GM12874 (cell line): ENCODE data around the gene TMEM39B.

Experiments used
- CTCF ChIP-seq: IDR thresholded peaks from 2 replicates; pipeline ENCODE4 v1.5.1; 2011; ENCODE audit warnings: low read depth, mild to moderate bottlenecking, control low read depth, low read length, moderate library complexity; ENCODE audit not compliant: insufficient read depth

Gene TMEM39B

GRCh38 chr1:32071758-32072621 is 749 bp upstream of the TMEM39B start:
- no peak for TF ChIP-seq CTCF

GRCh38 chr1:32073299-32074229 is 825 bp downstream of the TMEM39B start:
- peak; percentile 33; the same call in 1 of the 2 replicates for TF ChIP-seq CTCF

DNA sequence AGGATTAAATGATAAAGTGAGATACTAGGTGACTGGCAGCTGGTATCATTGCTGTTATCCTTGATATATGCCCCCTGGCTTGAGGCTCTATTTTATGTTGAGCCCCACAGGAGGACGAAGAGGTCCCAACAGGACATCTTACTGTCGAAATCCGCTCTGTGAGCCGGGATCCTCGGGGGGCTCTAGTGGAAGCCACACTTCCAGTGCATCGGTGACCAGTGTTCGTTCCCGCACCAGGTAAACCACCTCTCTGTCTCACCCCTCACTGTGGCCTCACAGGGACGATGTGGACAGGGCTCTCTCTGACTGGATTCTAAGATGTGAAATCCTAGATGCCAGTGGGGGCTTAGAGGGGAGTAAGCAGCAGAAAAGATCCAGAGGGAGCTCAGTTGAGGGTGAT is 2.1 kb downstream of the TMEM39B start:
- TF ChIP-seq CTCF: no peak

DNA sequence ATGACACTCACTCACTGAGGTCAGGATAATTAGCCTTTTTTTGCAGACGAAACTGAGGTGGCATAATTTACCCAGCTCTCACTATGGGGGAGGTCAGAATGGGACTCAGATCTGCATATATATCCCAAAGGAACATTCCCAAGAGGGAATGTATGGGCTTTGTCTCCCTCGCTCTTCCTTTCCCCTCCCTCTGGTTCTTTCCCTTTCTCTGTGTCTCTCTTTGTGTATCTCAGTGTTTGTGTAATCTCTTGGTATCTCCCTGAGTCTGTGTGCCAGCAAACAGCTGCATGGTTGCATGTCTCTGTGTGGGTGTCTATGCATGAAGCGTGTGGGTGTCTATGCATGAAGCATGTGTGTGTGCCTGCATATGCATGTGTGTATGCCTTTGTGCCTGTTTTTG is 4.7 kb downstream of the TMEM39B start:
- TF ChIP-seq CTCF: no peak

- no peak for TF ChIP-seq CTCF
Observed at GRCh38 chr1:32082022-32082421, 9.3 kb downstream of the TMEM39B start.

GRCh38 chr1:32091176-32091575 is 18.4 kb downstream of the TMEM39B start:
- TF ChIP-seq CTCF: no peak

DNA sequence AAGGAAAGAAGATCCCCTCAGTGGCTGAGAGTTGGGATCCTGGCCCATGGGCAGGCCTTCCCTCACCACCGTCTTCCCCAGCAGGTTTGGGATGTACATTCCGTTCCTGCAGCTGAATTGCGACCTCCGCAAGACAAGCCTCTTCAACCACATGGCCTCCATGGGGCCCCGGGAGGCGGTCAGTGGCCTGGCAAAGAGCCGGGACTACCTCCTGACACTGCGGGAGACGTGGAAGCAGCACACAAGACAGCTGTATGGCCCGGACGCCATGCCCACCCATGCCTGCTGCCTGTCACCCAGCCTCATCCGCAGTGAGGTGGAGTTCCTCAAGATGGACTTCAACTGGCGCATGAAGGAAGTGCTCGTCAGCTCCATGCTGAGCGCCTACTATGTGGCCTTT is 18.9 kb downstream of the TMEM39B start:
- TF ChIP-seq CTCF: no peak
